GM18858 (cell line): ENCODE data around the gene CILP2.
A peak's percentile ranks its signal among the peaks of the same experiment; 100 is the strongest.

Experiments
- ATAC-seq: cut with Tn5 transposase; IDR thresholded peaks from one replicate; pipeline ENCODE4 v1.9.1; 2021; ENCODE audit not compliant: unreplicated experiment

The CILP2 gene, protein sequence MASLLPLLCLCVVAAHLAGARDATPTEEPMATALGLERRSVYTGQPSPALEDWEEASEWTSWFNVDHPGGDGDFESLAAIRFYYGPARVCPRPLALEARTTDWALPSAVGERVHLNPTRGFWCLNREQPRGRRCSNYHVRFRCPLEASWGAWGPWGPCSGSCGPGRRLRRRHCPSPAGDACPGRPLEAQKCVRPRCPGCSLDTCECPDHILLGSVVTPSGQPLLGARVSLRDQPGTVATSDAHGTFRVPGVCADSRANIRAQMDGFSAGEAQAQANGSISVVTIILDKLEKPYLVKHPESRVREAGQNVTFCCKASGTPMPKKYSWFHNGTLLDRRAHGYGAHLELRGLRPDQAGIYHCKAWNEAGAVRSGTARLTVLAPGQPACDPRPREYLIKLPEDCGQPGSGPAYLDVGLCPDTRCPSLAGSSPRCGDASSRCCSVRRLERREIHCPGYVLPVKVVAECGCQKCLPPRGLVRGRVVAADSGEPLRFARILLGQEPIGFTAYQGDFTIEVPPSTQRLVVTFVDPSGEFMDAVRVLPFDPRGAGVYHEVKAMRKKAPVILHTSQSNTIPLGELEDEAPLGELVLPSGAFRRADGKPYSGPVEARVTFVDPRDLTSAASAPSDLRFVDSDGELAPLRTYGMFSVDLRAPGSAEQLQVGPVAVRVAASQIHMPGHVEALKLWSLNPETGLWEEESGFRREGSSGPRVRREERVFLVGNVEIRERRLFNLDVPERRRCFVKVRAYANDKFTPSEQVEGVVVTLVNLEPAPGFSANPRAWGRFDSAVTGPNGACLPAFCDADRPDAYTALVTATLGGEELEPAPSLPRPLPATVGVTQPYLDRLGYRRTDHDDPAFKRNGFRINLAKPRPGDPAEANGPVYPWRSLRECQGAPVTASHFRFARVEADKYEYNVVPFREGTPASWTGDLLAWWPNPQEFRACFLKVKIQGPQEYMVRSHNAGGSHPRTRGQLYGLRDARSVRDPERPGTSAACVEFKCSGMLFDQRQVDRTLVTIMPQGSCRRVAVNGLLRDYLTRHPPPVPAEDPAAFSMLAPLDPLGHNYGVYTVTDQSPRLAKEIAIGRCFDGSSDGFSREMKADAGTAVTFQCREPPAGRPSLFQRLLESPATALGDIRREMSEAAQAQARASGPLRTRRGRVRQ

DNA sequence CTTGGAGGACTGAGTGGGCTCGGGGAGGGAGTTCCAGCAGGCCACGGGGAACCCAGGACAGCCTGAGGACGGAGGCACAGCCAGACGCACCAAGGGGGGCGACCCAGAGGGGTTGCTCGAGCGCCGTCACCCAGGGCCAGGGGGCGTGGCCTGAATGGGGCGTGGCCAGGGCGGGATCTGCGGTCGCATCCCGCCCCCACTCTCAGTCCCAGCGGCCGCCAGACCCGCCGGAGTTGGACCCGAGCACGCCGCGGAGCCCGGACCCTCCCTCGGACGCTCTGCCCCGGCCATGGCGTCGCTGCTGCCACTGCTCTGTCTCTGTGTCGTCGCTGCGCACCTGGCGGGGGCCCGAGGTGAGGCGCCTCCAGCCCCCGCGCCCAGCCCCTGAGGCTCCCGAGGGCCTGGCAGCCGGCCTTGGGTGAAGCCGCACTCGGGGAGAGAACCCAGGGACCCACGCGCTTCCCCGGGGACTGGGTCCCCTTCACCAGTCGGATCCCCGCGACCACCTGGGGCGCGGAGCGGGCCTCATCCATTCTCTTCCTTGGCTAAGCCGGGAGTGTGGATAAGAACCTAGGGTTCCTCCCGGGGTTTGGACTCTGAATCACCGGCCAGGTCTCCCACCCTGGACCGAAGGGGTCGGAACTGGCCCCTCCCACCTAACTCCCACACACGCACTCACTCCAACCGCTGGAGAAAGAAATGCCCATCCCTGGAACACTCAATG lies at the start of gene CILP2:
Gene CILP2 (plus strand): TSS at position 205 of the 724 bp plus-strand sequence. CDS start 85 bp downstream, at position 290.
- no peak for ATAC-seq

DNA sequence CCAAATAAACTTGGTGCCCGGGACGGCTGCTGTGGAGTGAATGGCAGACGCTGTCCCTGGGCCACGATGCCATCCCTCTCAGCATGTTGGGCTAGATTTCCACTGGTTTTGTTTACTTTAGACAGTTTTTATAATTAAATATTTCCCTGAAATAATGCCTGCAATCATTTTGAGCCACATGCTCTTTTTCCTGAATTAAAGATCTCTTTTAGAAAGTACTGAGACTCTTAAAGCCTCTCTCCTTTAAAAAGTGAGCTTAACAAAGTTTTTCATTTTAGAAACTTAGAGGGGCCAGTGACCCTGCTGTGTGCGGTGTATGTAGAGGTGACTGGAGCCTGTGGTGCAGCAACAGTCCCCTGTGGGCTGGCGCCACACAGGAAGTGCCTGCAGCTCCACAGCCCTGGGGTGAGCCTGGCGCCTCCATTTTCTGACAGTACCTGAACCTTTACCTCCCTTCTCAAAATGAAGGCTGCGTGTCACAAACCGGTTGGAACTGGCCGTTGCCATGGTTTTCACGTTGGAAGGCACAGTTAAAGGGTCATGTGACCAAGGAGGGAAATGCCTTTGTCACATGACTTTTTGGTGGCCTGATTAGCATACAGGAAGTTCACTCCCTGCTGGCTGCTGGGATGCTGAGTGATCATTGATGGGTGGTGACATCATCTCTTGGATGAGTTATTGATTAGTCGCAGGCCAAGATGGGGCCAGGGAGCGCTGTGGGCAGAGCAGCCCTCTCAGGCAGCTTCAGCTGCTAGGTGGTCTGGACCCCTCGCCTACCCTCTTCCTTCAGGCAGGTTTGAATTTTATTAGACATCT lies 49.0 kb upstream of the CILP2 start:
- peak; percentile 62 for ATAC-seq

DNA sequence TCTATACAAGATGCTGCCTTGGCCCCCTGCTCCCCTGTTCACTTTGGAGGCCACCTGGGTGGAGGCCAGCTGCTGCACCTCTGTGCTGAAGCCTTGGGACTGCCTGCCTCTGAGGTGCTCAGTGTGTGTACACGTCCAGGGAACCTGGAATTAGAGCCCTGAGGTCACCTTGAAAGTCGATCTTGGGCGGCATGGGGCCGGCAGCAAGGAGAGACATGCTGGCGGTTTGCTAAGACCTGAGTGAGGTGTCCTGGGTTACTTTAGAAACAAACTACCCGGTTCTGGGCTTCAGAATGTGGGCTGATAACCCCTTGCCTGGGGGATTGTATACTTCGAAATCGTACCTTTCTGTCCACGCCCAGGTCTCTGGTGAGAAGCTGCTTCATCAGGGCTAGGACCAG lies 48.3 kb upstream of the CILP2 start:
- ATAC-seq: no peak

DNA sequence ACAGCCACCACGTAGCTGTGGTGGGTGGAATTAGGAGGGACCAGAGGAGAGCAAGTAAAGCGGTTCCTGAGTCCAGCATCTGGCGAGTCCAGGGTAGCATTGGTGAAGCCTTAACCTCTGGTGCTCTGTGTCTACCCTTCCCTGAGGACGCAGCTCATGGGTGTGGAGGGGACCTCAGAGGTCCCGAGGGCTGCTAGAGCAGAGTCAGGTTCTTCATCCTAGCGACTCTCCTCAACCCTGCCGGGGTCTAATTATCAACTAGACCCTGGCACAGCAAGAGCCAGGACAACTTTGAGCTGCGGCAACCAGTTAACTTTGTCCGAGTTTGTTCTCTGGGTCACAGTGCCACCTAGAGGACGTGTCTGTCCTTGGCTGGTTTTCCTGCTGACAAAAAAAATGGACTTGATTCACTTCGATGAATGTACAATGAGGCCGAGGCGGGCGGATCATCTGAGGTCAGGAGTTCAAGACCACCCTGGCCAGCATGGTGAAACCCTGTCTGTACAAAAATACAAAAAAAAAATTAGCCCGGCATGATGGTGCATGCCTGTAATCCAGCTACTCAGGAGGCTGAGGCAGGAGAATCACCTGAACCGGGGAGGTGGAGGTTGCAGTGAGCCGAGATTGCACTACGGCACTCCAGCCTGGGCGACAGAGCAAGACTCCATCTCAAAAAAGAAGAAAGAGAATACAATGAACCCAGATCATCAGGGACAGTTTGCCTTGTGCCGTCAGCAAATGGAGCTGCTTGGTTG lies 47.7 kb upstream of the CILP2 start:
- no peak for ATAC-seq

DNA sequence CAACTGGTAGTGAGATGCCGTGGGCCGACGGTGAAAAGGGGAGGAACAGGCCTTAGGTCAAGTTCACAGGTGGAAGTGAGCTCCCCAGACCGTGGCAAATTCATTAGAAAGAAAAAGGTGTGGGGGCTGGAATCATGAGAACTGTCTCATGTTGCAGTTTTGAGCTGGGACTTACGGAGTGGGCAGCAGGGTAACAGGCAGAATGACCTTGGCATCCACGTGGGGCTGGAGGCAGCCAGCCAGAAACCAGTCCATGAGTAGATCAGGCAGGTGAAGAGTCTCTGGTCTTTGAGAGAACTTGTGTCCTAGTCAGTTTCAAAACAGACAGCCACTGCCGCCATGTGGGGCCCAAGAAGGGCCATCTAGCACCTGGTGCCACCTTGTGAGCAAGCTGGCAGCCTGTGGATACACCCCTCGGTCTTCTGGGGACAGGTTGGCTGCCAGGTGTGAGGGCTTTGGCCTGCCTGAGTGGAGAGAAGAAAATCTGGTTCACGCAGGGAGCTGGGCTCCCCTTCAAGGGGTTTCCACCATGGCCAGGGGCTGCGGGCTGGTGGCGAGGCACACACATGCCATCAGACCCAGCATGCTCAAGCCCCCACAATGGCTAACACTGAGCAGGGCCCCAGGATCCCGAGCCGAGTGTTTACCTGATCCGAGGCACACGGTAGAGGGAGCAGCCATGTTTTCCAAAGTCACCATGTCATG lies 46.6 kb upstream of the CILP2 start:
- ATAC-seq: no peak

DNA sequence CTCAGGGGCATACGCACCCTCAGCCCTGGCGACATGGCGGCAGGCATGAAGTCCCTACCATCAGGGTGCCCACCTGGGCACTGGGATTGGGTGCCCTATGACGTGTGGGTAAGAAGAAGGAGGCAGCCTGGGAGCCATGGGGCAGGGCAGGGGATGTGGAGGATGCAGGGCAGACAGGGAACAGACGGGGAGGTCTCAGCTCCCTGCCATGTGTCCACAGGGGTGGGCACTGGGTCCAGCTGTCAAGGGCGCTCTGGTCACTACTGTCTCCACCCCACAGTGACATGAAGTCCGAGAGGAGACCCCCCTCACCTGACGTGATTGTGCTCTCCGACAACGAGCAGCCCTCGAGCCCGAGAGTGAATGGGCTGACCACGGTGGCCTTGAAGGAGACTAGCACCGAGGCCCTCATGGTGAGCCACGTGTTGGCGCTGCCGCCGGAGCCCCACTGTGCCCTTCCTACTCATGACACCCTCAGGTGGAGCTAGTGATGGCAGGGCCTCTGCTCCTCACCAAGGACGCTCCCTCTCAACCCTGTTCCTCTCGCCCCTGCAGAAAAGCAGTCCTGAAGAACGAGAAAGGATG lies 45.9 kb upstream of the CILP2 start:
- ATAC-seq: no peak

DNA sequence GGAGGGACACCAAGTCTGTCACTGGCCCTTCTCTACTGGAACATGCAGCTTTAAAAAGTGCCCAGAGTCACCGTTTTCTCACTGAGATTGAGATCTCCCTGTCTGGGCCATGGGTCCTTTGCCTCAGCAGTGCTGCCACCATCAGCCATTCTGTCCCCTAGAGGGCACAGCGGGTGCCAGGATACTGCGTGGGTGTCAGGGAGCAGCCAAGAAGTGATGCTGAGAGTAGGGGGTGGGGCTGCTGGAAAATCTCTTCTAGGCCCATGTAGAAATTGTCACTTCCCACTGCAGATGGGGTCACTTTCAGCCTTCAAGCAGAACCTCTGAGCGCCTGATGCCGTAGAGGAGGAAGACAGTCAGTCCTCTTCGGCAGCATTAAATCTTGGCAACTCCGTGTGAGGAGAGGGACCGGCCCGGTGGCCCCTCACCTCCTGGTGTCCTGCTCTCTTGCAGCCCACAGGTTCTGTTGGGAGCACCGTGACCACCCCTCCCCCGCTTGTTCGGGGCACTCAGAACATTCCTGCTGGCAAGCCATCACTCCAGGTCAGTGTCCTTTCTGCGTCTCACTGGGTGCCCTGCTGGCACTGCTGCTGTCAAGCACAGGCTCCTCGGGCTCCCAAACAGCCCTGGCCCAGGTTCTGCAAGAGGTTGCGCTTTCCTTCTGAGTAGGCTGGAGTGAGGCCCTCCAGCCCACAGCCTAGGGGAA lies 44.1 kb upstream of the CILP2 start:
- no peak for ATAC-seq

DNA sequence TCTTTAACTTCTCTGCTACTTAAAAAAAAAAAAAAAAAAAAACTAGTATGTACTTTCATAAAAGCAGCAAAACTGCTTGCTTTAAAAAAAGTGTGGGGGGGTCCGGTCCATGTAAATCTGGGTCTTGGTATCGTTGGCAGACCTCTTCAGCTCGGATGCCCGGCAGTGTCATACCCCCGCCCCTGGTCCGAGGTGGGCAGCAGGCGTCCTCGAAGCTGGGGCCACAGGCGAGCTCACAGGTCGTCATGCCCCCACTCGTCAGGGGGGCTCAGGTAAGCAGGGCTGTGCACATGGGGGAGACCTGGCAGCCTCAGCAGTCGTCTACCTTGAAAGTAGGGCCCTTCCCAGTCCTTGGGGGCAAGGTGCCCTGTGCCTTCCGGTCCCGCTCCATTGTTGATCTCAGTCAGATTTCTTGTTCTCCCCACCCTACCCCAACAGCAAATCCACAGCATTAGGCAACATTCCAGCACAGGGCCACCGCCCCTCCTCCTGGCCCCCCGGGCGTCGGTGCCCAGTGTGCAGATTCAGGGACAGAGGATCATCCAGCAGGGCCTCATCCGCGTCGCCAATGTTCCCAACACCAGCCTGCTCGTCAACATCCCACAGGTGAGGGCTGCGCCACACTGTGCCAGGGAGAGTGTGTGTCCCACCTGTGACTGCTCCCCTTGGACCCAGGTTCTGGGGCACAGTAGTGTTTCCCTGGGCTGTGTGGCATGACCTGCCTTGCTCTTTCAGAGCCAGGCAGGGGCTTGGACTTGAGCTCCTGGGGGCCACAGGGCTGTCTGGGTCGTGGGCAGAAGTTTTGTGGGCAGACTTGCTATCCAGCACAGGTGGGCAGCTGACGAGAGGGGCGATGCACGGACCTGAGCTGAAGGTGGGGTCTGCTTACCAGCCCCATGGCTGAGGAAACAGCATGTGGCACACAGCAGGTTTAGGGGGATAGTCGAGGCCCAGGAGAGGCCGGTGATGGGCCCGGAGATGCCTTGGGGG lies 42.2 kb upstream of the CILP2 start:
- ATAC-seq: no peak

DNA sequence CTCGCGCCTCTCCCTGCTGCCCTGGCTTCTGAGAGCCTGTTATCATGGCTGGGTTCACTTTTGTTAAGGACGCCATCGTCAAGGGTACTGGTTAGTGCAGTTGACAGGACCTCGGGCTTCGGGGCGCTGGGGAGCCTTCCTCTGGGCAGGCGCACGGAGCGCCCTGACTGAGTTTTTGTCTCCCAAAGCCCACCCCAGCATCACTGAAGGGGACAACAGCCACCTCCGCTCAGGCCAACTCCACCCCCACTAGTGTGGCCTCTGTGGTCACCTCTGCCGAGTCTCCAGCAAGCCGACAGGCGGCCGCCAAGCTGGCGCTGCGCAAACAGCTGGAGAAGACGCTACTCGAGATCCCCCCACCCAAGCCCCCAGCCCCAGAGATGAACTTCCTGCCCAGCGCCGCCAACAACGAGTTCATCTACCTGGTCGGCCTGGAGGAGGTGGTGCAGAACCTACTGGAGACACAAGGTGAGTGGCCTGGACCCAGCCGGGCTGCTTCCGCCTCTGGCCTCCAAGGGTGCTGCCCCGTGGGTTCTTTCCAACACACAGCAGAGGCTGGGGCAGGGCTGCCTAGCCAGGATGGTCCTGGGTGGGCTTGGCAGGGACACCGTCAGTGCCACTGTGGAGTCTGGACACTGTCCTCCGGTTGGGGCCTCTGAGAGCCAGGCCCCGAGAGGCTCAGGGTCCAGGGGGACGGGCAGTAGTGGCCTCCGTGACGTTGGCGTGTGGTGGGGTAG lies 39.6 kb upstream of the CILP2 start:
- no peak for ATAC-seq

DNA sequence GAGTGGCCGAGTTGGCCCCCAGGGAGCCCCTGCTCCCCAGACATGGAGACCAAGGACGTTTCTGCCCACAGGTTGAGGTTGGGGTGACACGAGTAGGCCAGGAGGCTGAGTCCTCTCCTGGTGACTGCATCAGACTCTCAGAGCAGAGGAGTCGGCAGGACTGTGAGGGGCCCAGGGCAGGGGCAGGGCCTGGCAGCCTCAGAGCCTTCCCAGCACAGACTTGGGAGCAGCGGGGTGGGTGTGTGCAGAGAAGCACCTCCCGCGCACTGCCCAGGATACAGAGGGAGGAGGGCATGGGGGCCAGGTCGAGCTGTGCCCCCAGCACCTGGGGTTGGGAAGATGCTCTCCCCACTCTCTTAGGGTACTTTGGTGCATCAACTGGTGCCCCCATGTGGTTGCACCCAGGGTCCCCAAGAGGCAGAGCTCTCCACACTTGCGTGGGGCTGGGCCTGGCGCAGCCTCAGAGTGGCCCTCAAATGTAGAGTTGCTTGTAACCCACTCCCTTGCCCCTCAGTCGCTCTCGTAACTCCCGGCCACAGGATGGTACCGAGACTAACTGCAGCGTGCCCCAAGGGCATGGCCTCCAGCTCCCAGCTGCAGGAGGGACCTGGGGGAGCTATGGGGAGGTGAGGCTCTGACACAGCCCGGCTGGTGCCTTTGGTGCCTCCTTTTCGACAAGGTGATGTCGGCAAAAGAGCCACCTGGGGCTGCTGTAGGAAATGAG lies 38.6 kb upstream of the CILP2 start:
- ATAC-seq: no peak

DNA sequence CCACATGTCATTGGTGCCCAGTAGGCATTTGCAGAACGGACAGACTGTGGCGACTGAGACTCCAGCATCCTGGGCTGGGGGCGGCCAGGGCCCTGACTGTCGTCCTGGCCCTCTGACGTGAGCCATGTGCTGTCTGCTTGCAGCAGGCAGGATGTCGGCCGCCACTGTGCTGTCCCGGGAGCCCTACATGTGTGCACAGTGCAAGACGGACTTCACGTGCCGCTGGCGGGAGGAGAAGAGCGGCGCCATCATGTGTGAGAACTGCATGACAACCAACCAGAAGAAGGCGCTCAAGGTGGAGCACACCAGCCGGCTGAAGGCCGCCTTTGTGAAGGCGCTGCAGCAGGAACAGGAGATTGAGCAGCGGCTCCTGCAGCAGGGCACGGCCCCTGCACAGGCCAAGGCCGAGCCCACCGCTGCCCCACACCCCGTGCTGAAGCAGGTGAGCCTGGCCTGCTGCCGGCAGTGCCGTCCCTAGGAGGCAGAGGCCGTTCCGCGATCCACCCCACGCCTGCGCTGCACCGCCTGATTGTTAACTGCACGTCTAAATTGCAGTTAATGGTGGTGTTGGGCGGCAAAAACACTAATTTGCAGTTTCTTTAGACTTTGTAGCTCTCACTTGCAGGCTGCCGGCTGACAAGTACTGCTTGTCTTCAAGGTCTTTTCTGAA lies 37.0 kb upstream of the CILP2 start:
- ATAC-seq: no peak

DNA sequence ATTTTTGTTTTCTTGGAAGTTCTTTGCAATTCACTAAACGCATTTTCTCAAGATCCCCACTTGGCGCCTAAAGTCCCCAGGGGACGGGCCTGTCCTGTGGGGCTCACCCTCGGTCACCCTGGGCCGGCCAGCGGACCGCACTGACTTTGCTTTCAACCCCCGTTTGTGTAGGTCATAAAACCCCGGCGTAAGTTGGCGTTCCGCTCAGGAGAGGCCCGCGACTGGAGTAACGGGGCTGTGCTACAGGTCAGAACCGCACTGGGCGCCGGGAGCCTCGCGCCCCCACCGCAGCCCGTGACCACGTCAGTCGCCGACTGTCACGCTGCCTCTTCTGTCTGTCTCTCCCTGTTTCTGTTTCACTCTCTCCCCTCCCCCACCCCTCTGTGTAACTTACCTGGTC lies 36.3 kb upstream of the CILP2 start:
- ATAC-seq: no peak

DNA sequence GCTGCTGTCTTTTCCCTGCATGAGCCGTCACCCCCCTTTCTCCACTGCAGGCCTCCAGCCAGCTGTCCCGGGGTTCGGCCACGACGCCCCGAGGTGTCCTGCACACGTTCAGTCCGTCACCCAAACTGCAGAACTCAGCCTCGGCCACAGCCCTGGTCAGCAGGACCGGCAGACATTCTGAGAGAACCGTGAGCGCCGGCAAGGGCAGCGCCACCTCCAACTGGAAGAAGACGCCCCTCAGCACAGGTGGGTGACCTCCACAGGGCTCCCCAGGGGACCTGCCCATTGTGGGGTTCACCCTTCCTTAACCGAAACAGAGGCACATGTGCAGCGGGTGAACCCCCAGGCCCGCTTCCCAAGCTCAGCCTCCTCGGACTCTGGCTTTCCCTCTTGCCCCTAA lies 35.8 kb upstream of the CILP2 start:
- no peak for ATAC-seq

DNA sequence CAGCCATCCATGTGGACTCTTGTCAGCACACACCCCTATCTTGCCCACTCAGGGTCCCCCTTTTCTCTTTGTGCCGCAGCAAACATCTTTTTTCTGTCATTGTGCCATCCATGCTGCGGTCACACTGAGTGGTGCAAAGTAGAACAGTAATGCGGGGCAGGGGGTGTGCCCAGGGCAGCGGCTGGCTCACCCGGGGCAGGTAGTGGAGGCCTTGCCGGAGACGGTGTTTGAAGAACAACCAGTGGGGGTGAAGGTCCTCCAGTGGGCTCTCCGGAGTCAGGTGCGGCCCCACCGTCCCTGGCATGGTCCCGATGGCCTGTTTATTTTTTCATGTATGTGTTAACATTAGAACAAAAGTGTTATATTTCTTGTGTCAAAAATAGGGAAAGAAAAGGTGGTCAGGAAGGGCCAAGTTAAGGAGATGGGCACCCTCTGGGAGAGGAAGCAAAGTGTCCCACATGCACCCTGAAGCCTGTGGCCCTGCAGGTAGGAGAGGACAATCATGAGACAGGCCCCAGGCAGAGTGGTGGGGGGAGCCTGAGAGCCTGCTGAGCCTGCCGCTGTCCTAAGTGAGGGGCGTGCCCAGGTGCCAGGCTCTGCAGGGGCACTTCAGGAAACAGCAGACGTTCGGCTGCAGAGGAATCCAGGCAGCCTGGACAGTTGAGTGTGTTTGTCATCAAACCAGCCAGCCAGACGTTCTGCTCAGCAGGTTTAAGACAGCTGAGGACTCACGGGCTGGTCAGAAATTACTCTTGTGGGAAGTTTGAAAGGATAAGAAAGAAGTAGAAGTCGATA lies 35.1 kb upstream of the CILP2 start:
- no peak for ATAC-seq
